GM18868 (cell line): ENCODE results near the gene OR52N4.
"Not testable (repeated sequence)": the region's sequence is repeated elsewhere in the genome, so short reads cannot be mapped to it uniquely, and the experiment has no call there.

Source experiments
- ATAC-seq: cut with Tn5 transposase; IDR thresholded peaks from one replicate; pipeline ENCODE4 v1.9.1; 2021; ENCODE audit warnings: mild to moderate bottlenecking, moderate library complexity; ENCODE audit not compliant: unreplicated experiment

Gene OR52N4

DNA sequence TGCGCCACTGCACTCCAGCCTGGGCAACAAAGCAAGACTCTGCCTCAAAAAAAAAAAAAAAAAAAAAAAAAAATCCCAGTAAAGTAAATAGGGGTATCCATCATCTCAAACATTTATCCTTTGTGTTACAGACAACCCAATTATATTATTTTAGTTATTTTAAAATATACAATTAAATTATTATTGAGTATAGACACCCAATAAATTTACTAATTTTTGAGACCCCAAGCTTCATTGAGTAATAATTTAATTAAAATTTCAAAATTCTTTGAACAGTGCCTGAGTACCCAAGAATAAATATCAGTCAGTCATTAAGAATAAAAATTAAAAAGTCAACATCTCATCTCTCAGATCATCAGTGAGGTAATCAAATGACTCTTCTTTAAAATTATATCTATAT lies at the start of gene OR52N4:
Gene OR52N4 (plus strand): TSS at position 301 of the 400 bp plus-strand sequence. CDS start 498 bp downstream, outside the sequence.
- no peak for ATAC-seq

DNA sequence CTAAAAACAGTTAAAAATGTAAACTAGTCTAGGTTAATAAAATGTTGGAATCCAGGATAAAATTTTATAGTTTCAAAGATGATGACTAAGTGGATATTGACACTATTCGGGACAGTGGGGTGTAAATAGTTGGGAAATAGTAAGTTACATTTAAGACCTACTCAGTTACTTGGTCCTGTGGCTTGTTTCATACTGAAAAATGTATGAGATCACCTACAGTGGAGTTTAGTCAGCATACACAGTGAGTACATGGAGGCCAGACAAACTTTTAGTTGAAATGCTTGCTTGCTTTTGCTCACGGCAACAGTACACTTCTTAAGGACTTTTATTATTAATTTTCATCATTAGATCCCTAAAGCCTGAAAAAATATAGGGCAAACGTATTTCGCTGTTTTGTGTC lies 48.4 kb upstream of the OR52N4 start:
- no peak for ATAC-seq

GRCh38 chr11:5712507-5712906 lies 41.5 kb upstream of the OR52N4 start:
- peak; percentile 73 for ATAC-seq

- no peak for ATAC-seq
Measured at GRCh38 chr11:5713695-5714094, 40.3 kb upstream of the OR52N4 start.

GRCh38 chr11:5716518-5716917 lies 37.5 kb upstream of the OR52N4 start:
- not testable (repeated sequence) for ATAC-seq

DNA sequence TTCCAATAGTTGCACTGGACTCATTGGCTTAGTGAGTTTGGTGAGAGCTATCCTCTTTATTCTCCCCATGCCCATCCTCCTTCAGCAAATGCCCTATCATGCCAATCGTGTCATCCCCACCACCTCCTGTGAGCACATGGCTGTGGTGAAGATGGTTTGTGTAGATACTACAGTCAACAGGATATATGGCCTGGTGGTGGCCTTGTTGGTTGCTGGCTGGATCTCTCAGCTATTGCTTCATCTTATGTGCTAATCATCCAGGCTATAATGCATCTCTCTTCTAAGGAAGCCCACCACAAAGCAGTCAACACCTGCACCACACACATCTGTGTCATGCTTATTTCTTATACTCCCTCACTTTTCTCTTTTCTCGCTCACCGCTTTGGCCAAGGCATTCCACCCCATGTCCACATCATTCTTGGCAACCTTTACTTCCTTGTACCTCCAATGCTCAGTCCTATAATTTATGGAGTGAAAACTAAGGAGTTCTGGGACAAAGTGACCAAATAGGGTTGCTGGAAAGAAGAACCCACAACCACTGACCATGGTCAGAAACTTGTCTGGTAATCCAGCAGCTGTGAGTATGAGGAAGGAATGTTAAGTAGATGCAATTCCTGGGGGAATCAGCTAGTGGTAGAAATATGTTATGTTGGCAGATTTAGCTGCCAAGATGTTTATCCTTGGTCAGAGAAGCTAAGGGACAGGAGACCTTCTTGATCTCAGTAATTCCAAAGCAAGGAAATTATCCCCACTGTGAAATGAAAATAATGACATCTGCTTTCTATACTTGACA lies 34.1 kb upstream of the OR52N4 start:
- ATAC-seq: no peak

- no peak for ATAC-seq
Measured at GRCh38 chr11:5722622-5723021, 31.4 kb upstream of the OR52N4 start.

DNA sequence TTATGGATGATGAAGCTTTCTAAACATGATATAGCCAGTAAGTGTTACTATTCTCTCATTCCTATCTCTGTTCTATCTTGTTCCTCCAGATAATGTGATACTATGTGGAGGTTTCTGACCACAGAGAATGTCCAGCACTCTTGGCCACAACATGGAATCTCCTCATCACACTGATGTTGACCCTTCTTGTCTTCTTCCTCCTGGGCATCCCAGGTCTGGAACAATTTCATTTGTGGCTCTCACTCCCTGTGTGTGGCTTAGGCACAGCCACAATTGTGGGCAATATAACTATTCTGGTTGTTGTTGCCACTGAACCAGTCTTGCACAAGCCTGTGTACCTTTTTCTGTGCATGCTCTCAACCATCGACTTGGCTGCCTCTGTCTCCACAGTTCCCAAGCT lies 27.7 kb upstream of the OR52N4 start:
- no peak for ATAC-seq

DNA sequence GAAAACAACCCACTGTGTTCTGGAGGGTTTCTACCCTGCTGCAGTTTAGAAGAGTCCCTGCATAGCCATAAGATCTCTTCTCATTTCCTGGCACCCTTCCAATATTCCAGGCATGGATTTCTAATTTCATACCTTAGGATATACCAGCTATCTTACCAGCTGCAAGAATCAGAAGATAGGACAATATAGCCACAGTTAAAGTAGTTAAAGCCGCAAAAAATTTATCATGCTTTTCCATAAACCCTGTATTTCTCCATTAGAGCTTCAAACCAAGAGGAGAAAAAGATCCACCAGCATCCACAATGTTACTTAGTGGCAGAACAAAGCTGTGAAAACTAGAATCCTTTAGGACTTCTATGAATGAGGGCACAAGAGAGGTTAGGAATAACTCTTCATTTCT lies 26.4 kb upstream of the OR52N4 start:
- no peak for ATAC-seq

DNA sequence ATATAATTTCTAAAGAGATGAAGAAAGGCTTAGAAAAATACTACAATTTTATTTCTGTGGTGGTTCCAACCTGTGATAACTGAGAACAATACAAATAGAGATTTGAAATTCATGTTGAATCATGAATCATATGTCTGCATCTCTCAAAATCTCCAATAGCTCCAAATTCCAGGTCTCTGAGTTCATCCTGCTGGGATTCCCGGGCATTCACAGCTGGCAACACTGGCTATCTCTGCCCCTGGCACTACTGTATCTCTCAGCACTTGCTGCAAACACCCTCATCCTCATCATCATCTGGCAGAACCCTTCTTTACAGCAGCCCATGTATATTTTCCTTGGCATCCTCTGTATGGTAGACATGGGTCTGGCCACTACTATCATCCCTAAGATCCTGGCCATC lies 17.6 kb upstream of the OR52N4 start, which contains the start of gene OR56B1:
Gene OR56B1 (plus strand): TSS at position 53 of the 400 bp plus-strand sequence. CDS start 69 bp downstream, at position 122.
- no peak for ATAC-seq

GRCh38 chr11:5737091-5737490 lies 17.0 kb upstream of the OR52N4 start:
- ATAC-seq: no peak

DNA sequence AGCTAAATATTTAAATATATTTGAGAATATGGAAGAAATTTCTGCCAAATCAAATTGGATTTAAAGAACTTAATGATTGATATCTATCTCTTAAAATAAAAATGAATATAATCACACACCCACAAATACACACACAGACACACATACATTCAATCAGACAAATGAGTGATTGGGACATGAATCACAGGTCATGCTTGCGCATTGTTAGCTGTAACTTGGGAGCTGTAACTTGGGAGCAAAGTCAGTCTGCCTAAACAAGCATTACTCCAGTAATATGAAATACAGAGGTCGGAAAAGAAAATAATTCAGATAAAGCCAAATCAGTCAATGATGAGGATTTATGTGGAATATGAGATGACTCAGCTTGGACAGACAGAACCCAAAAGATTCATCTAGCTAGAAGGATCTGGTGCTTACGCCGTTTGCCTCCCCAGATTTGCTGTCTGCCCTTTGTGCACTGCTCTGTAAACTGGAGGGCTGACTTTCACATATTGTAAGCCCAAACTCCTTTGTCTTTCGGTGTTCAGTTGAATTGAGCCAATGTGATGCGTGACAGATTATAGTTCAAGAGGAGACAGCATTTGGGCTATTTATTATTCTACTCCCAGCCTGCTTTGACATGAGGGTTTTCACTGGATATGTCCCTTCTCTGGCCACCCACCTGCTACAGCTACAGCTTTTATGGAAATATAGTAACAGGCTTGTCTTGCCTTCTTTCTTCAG lies 16.2 kb upstream of the OR52N4 start:
- ATAC-seq: no peak

GRCh38 chr11:5738431-5738830 lies 15.6 kb upstream of the OR52N4 start:
- ATAC-seq: no peak

- ATAC-seq: no peak
Measured at GRCh38 chr11:5746614-5747013, 7.4 kb upstream of the OR52N4 start.

DNA sequence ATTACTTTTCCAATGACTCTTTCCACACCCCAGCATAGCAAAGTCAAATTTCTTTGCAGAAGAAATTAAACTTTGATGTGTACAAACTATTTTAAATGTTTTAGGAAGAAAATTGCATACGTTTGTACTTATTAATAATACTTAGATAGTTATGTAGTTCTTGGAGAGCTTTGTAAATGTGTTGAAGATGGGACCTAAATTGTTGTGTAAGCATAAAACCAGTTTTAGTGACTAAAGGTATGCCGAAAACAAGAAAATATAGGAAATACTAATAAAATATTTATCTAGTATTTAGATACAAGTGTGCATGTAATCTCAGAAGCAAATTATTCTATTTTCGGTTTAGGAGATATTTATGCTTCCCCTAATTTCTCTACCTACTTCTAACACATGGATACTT lies 4.2 kb upstream of the OR52N4 start:
- no peak for ATAC-seq

DNA sequence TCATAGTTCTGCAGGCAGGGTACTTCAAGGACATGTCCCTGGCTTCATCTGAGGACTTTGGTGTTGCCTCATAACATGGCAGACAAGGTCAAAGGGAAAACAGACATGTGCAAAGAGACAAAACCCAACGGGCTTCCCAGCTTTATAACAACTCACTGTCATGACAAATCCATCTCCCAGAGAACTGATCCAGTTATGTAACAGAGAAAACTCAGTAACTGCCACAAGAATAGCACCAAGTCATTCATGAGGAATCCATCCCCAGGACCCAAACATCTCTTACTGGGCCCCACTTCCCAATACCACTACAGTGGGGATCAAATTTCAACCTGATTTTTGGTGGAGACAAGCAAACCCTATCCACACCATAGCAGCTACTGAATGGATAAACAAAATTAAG lies 13.0 kb downstream of the OR52N4 start:
- no peak for ATAC-seq

DNA sequence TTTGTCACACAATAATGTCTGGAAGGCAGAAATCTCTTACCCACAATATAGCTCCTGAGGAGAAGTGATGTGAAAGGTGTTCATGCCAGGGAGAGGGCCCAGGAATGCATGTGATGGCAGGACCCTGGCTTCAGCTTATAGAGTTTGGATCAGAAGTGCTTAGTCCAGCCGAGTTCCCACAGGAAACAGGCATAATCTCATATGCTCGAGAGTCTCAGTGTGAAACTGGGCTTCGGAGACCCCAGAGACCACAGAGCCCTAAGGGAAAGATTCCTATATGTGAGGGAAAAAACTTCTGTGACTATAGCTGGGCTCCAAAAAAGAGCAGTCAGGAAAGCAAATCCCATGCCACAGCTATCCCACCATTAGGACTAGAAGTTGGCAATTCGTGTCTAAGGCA lies 29.2 kb downstream of the OR52N4 start, which contains the start of gene OR52N5:
Gene OR52N5 (minus strand): TSS at position 101 of the 400 bp plus-strand sequence. CDS start 4,721 bp downstream, outside the sequence.
- no peak for ATAC-seq

GRCh38 chr11:5791165-5791564 lies 37.1 kb downstream of the OR52N4 start, which contains the start of gene OR52N1:
Gene OR52N1, minus strand, starts transcription at chr11:5791265. Its CDS starts 2,449 bp downstream, at chr11:5788816.
- ATAC-seq: no peak

- no peak for ATAC-seq
Measured at GRCh38 chr11:5796541-5796940, 42.5 kb downstream of the OR52N4 start.

GRCh38 chr11:5803982-5804381 lies 49.9 kb downstream of the OR52N4 start:
- ATAC-seq: no peak
